Measurements from ENCODE around the gene PDE4D.
"Not testable (repeated sequence)": the region's sequence is repeated elsewhere in the genome, so short reads cannot be mapped to it uniquely, and the experiment has no call there.

Gene PDE4D

DNA sequence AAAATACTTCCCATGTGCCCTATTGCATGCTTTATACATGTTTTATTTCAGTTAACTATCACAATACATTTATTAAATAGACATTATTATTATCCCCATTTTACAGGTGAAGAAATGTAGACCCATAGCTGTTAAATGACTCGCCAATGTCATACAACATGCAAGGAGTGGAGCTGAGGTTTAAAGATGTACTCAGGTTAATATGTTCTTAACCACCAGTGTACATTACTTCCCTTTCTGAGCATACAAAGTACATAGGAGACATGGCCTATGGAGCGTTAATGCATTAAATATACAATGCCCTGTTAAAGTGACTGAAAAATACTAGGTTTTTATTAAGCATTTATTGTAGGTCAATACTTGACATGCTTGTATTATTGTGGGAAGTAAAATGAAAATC lies 407.0 kb downstream of the PDE4D start:
- no peak for DNase-seq (ENCODE audit: low read depth in 2 of 3, low spot score in 2 of 3)

DNA sequence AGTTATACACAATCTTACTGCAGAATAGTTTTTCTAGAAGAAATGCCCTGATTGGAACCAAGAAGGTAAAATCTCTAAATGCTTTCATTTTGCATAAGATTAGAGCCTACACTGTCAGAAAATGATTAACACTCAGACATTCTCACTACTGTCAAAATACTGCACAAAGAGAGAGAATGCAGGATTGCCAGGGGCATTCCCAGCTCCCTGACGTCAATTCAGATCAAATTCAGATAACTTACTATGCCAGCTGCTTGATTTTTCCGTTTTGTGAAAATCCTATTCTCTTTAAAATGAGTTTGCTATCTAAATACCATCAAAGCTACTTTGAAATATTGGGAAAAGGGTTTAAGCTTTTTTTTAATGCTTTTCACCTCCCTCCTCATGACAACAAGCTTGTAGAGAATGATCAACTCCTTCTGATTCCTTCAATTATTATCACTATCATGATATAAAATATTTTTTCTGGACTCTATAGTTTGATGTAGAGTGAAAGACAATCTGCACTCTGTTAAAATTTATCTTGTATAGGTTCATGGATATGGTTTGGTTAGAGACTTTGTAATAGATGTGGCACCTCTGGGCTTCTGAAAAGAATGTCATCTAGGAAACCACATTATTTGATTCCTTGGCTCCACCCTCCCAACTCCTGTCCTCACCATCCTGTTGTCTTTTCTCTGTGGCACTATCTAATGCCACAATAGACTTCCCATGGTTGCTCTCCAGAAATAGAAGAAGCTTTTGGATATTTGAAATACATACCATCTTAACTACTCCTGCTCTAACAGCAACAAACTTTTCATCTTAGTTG lies 407.7 kb downstream of the PDE4D start:
- DNase-seq (ENCODE audit: low read depth in 2 of 3, low spot score in 2 of 3) = no peak

DNA sequence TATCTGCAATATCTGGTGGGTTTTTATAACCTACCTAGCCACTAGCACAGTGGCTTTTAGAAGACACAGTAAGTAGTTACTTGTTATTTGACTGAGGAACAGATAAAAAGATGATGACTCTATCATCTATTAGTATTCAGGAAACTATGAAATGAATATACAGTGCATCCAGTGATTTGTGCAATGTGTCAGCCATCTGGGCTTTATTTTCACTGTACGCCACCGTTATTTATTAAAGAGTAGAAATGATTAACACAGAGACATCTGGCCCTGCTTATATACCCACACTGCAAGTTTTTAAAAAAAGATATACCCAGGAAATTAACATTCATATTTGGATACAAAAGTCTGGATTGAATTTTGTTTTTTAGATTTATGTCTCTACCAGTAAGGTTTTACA lies 408.4 kb downstream of the PDE4D start:
- no peak for DNase-seq (ENCODE audit: low read depth in 2 of 3, low spot score in 2 of 3)

GRCh38 chr5:59484618-59485017 lies 408.9 kb downstream of the PDE4D start:
- no peak for DNase-seq (ENCODE audit: low read depth in 2 of 3, low spot score in 2 of 3)

DNA sequence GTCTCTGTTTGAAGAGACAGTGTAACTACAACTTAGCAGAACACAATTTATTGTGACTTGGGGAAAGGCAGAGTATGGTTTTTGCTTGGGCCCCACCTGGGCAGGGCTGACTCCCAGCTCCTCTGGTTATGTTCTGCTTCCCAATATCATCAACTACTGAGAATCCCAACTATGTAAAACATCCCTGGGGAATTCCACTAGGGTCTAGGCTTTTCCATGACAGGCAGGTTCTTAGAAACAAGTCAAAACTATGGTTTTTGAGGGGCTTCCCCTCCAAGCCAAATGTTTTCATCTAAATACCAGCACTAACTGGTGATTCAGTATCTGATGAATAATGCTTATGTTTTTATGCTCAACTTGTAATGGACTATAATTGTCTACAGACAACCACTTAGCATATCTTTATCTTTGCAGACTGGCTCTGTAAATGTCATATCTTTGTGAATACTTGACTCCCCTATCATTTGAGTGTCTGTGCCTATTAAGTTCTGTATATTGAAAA lies 409.5 kb downstream of the PDE4D start:
- no peak for DNase-seq (ENCODE audit: low read depth in 2 of 3, low spot score in 2 of 3)

DNA sequence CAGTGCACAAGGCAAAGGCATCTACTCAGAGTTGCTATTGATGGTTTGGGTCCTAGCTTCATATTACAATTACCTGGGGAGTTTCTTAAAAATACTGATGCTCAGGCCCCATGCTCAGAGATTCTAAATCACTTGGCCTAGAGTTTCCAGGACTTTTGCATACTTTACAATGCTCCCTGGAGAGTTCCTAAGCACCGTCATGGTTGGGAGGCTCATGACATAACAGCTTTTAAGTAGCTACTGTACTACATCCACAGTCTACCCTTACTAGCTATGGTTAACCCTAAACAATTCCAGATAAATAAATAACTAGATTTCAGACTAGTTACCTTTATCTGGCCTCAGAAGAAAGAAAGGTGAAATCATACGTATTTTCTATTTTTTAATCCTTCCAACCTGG lies 414.4 kb downstream of the PDE4D start:
- no peak for DNase-seq (ENCODE audit: low read depth in 2 of 3, low spot score in 2 of 3)

- DNase-seq (ENCODE audit: low read depth in 2 of 3, low spot score in 2 of 3) = no peak
Measured at GRCh38 chr5:59474324-59474723, 419.2 kb downstream of the PDE4D start.

DNA sequence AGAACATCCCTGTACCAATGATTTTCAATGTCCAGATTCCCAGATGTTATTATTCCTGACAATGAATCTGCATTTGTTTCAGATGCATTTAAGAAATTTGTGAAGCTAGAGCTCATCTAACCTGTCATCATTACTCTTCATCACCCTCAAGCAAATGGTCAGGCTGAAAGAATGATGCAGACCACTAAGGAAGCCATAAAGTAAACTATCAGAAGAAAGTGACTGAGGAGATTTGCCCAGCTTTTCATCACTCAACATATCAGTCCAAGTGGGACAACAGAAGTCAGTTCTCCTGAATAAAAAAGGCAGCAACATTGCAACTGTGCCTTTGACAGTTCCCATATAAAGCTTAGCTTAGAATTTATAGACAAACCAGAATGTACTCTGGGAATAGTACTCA lies 419.9 kb downstream of the PDE4D start:
- DNase-seq (ENCODE audit: low read depth in 2 of 3, low spot score in 2 of 3) = no peak

DNA sequence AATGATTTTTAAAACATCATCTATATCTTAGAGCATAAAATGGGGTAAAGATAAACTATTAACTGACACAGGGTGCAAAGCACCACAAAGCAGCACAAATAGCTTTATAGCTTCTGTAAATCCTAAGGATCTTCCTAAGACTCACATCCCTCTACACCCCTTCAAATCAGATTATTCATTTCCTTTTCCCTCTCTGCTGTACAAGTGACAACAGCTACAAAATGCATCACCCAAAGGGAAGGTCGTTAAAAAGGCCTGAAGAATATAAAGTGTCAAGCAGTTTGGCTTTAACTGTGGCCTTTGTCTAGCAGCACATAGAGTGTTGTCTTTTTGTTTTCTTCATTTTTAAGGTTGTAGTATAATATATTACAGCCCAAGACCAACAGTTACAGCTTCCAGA lies 422.1 kb downstream of the PDE4D start:
- DNase-seq (ENCODE audit: low read depth in 2 of 3, low spot score in 2 of 3) = no peak

- DNase-seq (ENCODE audit: low read depth in 2 of 3, low spot score in 2 of 3) = no peak
Measured at GRCh38 chr5:59467969-59468368, 425.6 kb downstream of the PDE4D start.

DNA sequence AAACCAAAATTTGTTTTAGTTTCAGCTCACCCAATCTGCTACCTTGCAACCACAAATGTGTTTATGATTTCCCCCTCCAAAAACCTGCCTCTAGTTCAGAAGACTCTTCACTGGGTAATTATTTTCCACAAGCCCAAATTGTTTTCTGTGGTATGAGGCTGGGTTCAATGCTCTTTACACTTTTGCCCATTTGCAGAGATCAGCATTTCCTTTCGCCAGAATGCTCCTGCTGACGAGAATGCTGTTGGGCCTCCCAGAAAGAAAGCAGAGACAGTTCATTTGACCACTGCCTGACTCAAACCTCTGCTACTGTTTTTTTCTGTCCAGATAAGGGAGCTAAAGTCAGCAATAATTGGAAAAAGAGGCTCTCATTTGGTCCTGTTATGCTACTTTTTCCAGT lies 427.3 kb downstream of the PDE4D start:
- DNase-seq (ENCODE audit: low read depth in 2 of 3, low spot score in 2 of 3) = no peak

DNA sequence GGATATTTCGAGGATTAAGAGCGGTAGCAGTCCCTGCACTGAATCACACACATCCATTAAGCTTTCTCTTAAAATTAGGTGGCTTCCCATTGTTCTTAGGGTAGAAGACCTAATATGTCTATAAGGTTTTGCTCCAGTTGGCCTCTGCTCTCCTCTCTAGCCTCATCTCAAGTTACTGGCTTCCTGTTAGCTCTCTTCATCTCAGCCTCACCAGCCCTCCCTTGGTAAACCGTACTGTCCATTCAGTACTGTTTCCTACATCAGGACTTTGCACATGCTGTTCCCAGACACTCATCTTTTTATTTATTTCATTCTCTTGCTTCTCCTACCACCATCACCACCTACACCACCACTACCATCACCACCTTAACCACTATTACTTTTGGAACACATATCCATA lies 428.6 kb downstream of the PDE4D start:
- DNase-seq (ENCODE audit: low read depth in 2 of 3, low spot score in 2 of 3) = no peak

GRCh38 chr5:59463618-59464166 lies 429.8 kb downstream of the PDE4D start:
- not testable (repeated sequence) for DNase-seq (ENCODE audit: low read depth in 2 of 3, low spot score in 2 of 3)

DNA sequence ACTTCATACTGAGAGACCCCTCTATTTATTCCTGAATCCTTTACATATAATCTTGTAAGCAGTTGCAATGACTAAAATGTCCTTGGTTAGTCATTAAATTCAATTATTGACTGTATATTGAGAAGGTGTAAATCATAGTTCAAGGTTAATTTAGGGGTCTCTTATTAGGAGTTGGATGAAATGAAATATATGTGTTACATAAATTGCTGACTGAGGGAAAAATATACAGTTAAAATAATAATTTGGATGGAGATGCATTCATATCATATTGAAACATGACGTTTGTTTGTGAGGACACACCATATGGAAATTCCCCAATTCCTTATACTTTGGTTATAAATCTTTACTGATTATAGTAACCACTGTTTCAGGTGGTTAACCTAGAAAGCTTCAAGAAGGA lies 430.6 kb downstream of the PDE4D start:
- DNase-seq (ENCODE audit: low read depth in 2 of 3, low spot score in 2 of 3) = no peak

DNA sequence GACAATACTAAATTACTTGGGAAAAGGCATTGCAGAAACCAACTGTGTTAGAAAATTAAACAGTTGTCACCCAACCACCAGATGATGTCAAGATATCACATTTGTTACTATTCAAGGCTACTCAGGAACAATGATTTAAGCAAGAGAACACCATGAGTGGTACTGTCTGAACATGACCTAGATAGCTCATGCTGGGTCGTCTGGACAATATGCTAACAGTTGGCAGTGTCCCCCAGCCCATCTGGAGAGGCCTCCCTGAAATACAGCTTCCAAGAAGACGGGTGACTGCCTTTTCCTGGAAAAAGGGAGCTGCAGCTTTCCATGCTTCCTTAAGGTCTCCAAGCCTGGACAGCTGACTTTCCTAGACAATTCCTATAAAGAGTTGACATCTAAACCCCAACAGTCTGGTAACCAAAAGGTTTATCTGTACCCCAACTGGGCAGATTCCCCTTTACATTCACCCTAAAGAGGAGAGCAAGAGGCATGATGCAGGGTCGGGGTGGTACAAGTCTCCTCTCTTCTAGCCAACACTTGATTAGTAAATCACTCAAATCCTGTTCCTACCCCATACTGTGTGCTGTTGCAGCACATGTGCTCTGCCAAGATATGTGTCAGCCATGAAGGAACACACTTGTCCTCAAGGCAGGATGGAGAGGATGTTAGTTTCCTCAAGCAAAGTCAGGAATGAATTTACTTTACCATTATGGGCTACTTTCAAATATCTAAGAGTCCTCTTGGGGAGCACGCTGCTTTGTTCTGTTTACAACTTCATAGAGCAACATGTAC lies 433.0 kb downstream of the PDE4D start:
- no peak for DNase-seq (ENCODE audit: low read depth in 2 of 3, low spot score in 2 of 3)

DNA sequence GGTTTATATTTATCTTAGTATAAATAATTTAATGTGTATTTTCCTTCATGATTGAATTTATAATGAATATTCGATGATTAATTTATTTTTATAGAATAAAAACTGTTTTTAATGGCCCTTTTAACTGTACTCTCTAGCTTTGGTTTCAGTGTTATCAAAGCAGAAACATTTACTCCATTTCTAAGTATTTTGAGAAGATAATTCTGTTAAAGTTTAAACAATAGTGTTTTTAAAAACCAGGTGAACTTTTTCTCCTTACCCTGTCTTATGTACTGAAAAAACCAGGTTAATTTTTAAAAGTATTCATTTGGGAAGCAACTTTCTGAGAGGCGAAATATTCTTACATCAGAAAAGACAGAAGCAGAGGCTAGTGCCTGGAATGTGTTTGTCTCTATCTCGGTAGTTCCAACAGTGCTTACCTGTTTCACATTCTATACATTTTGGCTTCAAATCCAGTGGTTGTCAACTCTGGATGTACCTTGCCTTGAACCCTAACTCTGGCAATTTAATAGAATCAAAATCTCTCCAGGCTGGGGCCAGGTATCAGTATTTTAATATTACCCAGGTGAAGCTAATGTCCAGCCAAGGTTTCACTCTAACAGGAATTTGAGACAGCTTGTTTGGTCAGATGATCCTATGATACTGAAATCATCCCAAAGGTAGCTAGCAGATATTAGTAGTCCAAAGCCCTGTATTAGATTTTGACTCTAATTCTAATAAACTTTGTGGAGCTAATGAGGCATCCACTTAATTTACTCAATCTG lies 434.4 kb downstream of the PDE4D start:
- no peak for DNase-seq (ENCODE audit: low read depth in 2 of 3, low spot score in 2 of 3)

GRCh38 chr5:59458321-59458720 lies 435.2 kb downstream of the PDE4D start:
- no peak for DNase-seq (ENCODE audit: low read depth in 2 of 3, low spot score in 2 of 3)

- no peak for DNase-seq (ENCODE audit: low read depth in 2 of 3, low spot score in 2 of 3)
Measured at GRCh38 chr5:59449905-59450644, 443.5 kb downstream of the PDE4D start.

DNA sequence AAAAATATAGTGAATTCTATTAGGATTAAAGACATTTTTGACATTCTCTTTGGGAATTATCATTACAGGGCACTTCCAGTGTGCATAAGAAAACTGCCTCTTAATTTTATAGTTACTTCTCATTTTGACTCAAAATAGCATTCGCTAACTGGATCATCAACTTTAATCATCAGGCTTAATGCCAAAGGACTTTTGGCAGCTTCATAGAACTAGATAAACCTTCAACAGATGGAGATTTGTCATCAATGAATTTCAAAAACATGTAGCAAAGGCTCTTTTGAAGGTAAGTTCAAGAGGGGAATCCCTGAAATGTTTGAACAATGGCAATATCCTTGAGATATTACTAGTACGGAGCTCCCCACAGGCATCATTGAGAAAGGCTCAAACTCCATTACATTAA lies 447.2 kb downstream of the PDE4D start:
- DNase-seq (ENCODE audit: low read depth in 2 of 3, low spot score in 2 of 3) = no peak

DNA sequence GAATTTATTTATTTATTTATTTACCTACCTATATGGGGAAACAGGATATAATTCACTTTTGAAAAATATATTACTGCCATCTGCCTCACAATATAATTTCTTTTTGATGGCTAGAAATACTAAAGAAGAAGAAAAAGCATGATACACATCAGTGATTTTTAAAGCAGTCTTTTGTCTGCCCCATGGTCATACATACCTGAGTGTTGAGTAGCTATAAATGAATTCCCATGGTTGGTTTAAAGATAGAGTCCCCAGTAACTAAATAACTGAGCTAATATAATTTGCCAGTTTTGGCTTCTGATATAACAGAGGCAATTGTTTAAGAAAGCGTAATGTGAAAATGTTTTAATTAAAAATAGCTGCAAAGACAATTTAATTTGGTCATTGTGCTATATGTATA lies 447.8 kb downstream of the PDE4D start:
- DNase-seq (ENCODE audit: low read depth in 2 of 3, low spot score in 2 of 3) = no peak

DNA sequence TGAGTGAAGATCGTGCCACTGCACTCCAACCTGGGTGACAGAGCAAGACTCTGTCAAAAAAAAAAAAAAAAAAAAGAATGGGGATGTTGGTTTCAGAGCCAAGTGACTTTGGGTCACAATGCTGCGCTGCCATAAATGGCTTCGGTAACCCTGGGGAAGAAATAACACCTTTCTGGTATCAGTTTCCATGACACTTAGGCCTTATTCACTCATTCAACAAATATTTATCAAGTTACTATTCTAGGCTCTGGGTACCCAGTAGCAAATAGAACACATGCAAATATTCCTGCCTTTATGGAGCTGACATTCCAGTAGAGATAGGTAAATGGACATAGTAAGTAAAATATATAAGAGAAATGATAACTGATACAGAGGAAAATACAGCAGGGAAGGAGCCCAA lies 454.2 kb downstream of the PDE4D start:
- no peak for DNase-seq (ENCODE audit: low read depth in 2 of 3, low spot score in 2 of 3)
